K562 (cell line): ENCODE results near the gene MFSD6. TPM values are rescaled to one million over a fixed set of nuclear protein-coding genes. Genes with fewer than 3 reads are reported as not detected.

Experiments used
- ZBTB11 ChIP-seq, 3 experiments: fragments of 200-800 bp in 1 of 3; fragments of 250-450 bp in 1 of 3; fragments of 450-650 bp in 1 of 3; sonication (Bioruptor Pico) in 1 of 3; sonication (Bioruptor generic) in 1 of 3; formaldehyde crosslinking in 1 of 3; IDR thresholded peaks; 2 replicates each; pipeline versions ENCODE4 v1.6.1 to v1.8.0; 2016 to 2022; ENCODE audit warnings: mild to moderate bottlenecking in 2 of 3, missing genetic modification characterization in 2 of 3, missing compliant biosample characterization in 1 of 3, moderate library complexity in 1 of 3
- ZNF407 ChIP-seq: fragments of 450-650 bp; IDR thresholded peaks from 2 replicates; pipeline ENCODE4 v1.6.1; 2016; ENCODE audit warnings: low read depth
- polyA plus RNA-seq, 8 experiments: library from polyadenylated mRNA; depleted of rRNA in 4 of 8; stranded (reverse) in 5 of 8; unstranded in 3 of 8; fragments of >200 nt; fragmentation: Nextera tagmentation in 2 of 8; fragmentation: Illumina TruSeq in 1 of 8; extraction: Ambion mirVana in 2 of 8; extraction: Trizol in 1 of 8; gene quantifications; 2 replicates each; pipeline versions ENCODE4 v1.2.1 to v1.2.3, GENCODE V29; 2011 to 2014; ENCODE audit warnings: inconsistent platforms in 1 of 8, missing spikeins in 1 of 8
- total RNA-seq, 7 experiments: library from RNA; depleted of rRNA in 6 of 7; stranded (reverse); fragments of >200 nt in 6 of 7; fragmentation: Illumina TruSeq in 2 of 7; extraction: Trizol in 2 of 7; gene quantifications; 2 replicates each; pipeline versions ENCODE4 v1.2.1 to v1.2.3, GENCODE V29; 2011 to 2021; ENCODE audit warnings: low replicate concordance in 1 of 7
- TF ChIP-seq, protein P1 (sequence below): sonication (generic); formaldehyde crosslinking; IDR thresholded peaks from 2 replicates; pipeline ENCODE4 v1.5.0; 2020; ENCODE audit warnings: missing genetic modification reagents

The MFSD6 gene
- total and polyA plus RNA-seq, 9 of the 15 experiments (the other 6 are each of a cell fraction or from before 2014, with no cell fraction given) = 1.1 to 7.9 (median 4.4) TPM

- TF ChIP-seq ZNF407 (peak; percentile 84), ZBTB11 (CRISPR knock-in tag; IDR thresholded peaks at IDR 0.05) (peak in 1 of 3 experiments; percentile 28; a peak in 1 of 6 replicates)
- TF ChIP-seq, protein P1, sequence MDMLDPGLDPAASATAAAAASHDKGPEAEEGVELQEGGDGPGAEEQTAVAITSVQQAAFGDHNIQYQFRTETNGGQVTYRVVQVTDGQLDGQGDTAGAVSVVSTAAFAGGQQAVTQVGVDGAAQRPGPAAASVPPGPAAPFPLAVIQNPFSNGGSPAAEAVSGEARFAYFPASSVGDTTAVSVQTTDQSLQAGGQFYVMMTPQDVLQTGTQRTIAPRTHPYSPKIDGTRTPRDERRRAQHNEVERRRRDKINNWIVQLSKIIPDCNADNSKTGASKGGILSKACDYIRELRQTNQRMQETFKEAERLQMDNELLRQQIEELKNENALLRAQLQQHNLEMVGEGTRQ (CRISPR knock-in tag) = peak; percentile 53
Measured at GRCh38 chr2:190460487-190460886, 52.3 kb downstream of the MFSD6 start (continued).
